MM.1S (cell line): ENCODE data around the gene AIDA.

Source experiments
- EZH2 ChIP-seq: fragments of 300-600 bp; sonication (generic); optimal IDR thresholded peaks from 2 replicates; pipeline ENCODE3; 2017; ENCODE audit warnings: low read depth, mild to moderate bottlenecking, antibody characterized with exemption, low read length, mixed read lengths
- EZH2phosphoT487 ChIP-seq: fragments of 300-600 bp; sonication (generic); IDR thresholded peaks from 2 replicates; pipeline ENCODE4 v1.6.1; 2018; ENCODE audit warnings: antibody characterized with exemption, low read length
- TF ChIP-seq, protein P1 (sequence below): fragments of 300-600 bp; sonication (generic); IDR thresholded peaks from 2 replicates; pipeline ENCODE4 v1.5.1; 2016; ENCODE audit warnings: antibody characterized with exemption, low read length, mixed read lengths

DNA sequence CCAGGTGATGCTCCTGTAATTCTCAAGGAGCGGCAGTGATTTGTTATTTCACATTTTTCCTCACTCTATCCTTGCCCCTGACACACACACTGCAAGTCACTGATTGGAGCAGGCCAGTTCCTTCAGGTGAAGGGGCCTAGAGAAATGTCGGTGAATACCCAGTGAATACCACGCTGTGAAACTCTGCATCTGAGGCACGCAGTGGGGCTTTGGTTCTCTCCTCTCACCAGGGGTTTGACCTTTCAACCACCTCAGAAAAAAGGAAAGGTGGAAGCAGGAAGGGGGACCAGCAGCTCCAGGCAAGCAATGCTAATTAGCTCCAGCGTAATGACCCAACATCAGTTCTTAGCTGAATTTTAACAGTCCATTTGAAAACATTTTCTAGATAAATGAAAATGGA is 24.2 kb upstream of the AIDA start:
- TF ChIP-seq, protein P1, sequence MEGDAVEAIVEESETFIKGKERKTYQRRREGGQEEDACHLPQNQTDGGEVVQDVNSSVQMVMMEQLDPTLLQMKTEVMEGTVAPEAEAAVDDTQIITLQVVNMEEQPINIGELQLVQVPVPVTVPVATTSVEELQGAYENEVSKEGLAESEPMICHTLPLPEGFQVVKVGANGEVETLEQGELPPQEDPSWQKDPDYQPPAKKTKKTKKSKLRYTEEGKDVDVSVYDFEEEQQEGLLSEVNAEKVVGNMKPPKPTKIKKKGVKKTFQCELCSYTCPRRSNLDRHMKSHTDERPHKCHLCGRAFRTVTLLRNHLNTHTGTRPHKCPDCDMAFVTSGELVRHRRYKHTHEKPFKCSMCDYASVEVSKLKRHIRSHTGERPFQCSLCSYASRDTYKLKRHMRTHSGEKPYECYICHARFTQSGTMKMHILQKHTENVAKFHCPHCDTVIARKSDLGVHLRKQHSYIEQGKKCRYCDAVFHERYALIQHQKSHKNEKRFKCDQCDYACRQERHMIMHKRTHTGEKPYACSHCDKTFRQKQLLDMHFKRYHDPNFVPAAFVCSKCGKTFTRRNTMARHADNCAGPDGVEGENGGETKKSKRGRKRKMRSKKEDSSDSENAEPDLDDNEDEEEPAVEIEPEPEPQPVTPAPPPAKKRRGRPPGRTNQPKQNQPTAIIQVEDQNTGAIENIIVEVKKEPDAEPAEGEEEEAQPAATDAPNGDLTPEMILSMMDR, result no peak
- TF ChIP-seq EZH2phosphoT487, result no peak
- TF ChIP-seq EZH2, result no peak
